HG03139 (cell line): ENCODE data around the gene NKX2-1.
"Not testable (repeated sequence)": the region's sequence is repeated elsewhere in the genome, so short reads cannot be mapped to it uniquely, and the experiment has no call there.

Source experiments
- ATAC-seq: cut with Tn5 transposase; IDR thresholded peaks from one replicate; pipeline ENCODE4 v1.9.1; 2021; ENCODE audit not compliant: unreplicated experiment

Gene NKX2-1

GRCh38 chr14:36519431-36520321 lies at the start of gene NKX2-1:
Gene NKX2-1 (minus strand): TSS chr14:36520232. CDS start chr14:36520129, 103 bp downstream.
- no peak for ATAC-seq

GRCh38 chr14:36556811-36557433 lies 36.9 kb upstream of the NKX2-1 start:
- no peak for ATAC-seq

DNA sequence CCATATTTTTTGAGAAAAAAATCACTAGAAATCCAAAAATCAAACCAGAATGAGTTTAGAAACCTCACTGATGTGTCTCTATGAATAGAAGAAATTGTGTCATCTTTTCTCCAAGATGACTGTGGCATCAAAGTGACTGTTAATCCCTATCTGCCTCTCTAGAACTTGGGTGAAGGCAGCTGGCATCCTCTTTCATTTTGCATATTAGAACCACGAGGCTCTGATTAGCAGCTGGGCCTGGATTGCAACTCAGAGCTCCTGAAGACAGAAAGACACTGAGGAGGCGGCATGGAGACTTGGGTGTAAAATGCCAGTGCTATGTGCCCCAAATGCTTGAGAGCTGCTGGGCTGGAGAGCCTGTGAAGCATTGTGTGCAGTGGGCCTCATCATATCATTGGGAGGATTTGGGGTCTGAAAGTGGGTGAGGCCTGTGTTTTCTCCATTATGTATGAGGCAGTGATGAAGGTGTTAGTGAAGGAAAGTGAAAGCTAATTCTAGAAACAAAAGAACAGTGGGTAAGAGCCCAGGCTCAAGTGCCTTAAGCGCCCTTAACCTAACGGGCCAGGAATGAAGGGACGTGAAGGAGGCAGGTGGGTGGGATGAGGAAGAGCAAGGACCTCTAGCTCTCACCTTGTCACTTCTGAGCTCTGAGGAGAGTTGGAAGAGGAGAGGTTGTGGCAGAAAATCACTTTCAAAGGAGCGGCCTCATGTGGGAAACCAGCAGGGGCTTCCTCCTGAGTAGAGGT lies 36.1 kb upstream of the NKX2-1 start:
- no peak for ATAC-seq

DNA sequence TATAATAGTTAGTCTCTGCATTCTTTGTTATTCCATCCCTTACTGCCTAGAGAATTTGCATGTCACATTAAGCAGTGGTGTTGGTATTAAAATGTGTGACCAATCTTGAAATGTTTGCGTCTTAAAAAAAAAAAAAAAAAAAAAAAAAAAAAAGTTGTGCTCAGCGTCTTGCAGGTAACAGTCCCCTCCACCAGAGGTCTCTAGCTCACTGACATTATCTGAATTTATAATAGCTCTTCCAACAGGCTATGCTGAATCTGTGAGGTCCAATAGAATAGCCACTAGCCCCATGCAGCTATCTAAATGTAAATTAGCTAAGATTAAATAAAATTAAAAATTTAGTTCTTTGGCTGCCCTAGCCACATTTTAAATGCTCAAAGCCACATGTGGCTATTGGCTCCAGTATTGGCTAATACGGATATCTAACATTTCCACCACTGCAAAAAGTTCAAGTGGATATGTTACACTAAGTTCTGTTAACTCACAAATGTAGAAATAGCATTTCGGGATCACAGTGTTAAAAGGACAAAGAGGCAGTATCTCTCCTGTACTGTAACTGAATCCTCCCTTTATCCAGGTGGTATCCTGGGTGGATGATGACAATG lies 33.7 kb upstream of the NKX2-1 start:
- ATAC-seq: no peak

DNA sequence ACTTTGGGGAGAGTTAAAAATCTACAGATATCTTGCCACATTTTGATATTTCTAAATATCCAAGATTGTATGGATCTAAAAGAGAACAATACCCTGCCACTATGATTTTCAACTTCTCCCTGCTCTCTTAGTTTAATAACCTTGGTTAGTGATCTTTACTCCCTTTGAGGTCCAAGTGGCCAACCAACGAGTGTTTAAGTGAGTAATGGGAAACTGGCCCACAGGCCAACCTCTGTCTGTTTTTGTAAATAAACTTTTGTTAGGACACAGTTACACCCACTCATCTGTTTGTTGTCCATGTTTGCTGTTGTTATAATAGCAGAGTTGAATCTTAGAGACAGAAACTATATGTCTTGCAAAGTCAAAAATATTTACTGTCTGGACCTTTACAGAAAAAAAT lies 30.9 kb upstream of the NKX2-1 start:
- no peak for ATAC-seq

DNA sequence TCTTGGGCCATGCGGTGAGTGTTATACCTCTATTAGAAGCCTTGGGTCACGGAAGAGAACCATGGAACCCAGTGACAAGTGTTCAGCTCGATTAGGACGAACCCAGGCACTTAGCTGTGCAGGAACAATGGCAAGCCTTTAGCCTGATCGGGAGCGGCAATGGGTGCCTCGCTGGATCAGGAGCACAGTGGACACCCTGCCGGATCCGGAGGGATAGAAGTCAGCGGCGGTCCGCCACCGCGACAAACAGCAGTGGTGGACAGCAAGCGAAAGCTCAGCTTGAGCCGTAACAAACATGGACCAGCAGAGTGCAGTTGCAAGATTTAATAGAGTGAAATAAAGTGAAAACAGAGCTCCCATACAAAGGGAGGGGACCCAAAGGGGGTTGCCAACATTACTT lies 24.2 kb upstream of the NKX2-1 start:
- not testable (repeated sequence) for ATAC-seq

DNA sequence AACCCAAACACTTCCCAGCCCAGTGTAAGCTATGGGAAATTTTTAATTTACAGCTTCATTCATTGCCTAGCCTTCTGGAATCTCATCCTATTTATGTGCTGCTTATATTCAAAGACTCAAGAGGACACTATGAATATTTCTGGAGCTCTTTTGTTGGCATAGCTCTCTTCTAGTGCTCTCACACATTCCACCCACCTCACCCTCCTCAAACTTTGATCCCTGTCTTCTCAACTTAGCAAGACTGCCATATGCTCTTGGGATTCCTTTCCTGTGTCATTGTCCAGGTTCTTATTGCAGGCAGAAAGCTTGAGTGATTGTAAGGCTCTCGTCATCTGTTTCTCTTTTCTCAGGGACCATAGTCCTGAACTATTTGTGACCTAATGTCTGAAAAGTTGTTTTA lies 18.0 kb upstream of the NKX2-1 start:
- ATAC-seq: no peak

GRCh38 chr14:36529062-36529461 lies 9.0 kb upstream of the NKX2-1 start:
- ATAC-seq: no peak

GRCh38 chr14:36525746-36526099 lies 5.7 kb upstream of the NKX2-1 start:
- ATAC-seq: no peak

GRCh38 chr14:36524874-36525745 lies 5.1 kb upstream of the NKX2-1 start:
- no peak for ATAC-seq

GRCh38 chr14:36524220-36524837 lies 4.3 kb upstream of the NKX2-1 start:
- ATAC-seq: no peak

DNA sequence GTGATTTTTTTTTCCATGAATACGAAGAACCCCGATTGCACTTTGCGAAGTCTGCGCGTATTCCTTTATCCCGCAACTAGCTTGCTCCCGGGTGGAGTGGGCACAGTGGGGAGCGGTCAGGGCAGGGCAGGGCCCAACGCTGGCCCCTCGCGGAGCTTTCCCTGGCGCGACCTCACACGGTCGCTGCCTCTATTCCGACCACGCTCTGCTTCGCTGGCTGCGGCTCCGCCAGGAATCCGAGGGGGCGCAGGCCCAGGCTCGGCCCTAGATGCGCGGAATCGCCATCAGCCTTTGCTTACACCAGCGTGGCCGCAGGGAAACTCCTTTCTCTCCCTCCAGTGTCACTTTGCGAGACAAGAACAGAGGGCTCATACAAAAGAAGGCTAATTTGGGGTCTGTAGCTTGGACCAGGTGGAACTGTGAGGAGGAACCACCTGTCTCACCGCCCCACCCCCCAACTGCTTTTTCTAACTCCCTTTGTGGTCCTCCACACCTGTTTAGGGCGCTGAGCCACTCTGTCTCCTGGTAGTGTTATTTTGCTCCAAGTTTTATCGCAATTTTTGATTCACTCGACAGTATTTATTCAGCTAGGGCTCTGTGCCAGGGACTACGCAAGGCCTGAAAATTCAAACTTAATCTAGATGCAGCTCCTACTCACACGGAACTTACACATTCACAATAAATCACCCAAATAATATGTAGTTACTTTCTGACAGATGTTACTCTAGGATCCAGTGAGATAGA lies 3.1 kb upstream of the NKX2-1 start:
- no peak for ATAC-seq

GRCh38 chr14:36522347-36522971 lies 2.4 kb upstream of the NKX2-1 start:
- ATAC-seq: no peak

DNA sequence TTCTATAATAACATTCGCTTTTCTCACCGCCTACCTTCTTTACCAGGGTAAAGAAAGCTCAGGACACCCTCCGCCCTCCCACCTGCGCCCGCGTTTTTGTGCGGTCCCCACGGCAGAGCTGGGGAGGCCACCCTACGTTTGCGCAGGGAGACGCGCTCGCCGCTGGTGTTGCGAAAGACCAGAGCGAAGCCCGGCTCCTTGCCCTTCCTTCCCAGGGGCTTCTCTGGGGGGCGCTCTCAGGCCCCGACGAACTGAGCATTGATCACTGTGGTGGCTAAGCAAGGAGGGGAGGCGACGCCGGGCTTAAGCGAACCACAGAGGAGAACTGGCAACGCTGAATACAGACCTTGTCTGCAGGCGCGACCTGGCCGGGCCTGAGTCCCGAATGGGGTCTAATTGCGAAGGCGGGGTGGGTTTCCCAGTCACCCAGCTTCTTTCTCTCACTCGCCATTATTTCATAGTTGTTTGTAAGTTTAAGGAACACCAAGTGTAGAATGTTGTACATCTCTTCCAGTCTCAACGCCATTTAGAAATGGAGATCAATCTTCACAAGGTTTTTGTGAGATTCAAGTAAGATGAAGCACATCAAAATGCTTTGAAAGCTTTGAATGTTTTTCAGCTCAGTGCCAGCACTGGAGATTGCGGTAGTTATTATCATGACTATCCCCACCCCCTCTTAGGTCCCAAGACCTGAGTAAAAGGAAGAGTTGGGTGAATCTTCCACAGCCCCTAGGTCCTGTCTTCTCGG lies 1.7 kb upstream of the NKX2-1 start:
- ATAC-seq: no peak

- ATAC-seq: no peak
These were observed 831 bp upstream of the NKX2-1 start for GRCh38 chr14:36520601-36521525.

GRCh38 chr14:36518586-36519430 lies 1.2 kb downstream of the NKX2-1 start:
- ATAC-seq: no peak
